Left lung (tissue), 10 donors: Measurements from ENCODE around the gene GALNT15. TPM values are rescaled to one million over a fixed set of nuclear protein-coding genes. Genes with fewer than 3 reads are reported as not detected.

ENCODE experiments used
- ATAC-seq: fragments of 200-7000 bp; cut with Tn5 transposase; one replicate; pipeline ENCODE4 v1.9.1; 2020; ENCODE audit warnings: moderate library complexity
- DNase-seq, 4 donors: peaks; one replicate each; pipeline ENCODE4 v3.0.0-alpha.2; 2013 to 2020
- H3K27ac ChIP-seq, 2 donors: fragments of 200-600 bp; sonication (generic) in 1 of 2; one replicate each; pipeline versions ENCODE4 v1.5.0 to v1.8.0; 2020 to 2021
- H3K27me3 ChIP-seq, 2 donors: fragments of 200-600 bp; sonication (generic) in 1 of 2; one replicate each; pipeline versions ENCODE4 v1.5.0 to v1.8.0; 2020 to 2021
- H3K36me3 ChIP-seq, 2 donors: fragments of 200-600 bp; sonication (generic) in 1 of 2; one replicate each; pipeline versions ENCODE4 v1.5.0 to v1.8.0; 2020 to 2021
- H3K4me1 ChIP-seq, 2 donors: fragments of 200-600 bp; one replicate each; pipeline ENCODE4 v1.8.0; 2021
- H3K4me3 ChIP-seq, 2 donors: fragments of 200-600 bp; sonication (generic) in 1 of 2; one replicate each; pipeline versions ENCODE4 v1.5.0 to v1.8.0; 2020 to 2021; ENCODE audit warnings: mild to moderate bottlenecking in 1 of 2
- H3K9me3 ChIP-seq, 2 donors: fragments of 200-600 bp; sonication (generic) in 1 of 2; one replicate each; pipeline versions ENCODE4 v1.5.0 to v1.8.0; 2020 to 2021
- intact Hi-C, 2 donors: fragments of 100-400 bp; cut with DNase I; formaldehyde crosslinking; loops; one replicate each; pipeline versions ENCODE4 v1.11.2 to v1.14.2; 2022
- polyA plus RNA-seq, 6 donors: library from polyadenylated mRNA; unstranded; fragments of 120-200 nt; gene quantifications; one replicate each; pipeline ENCODE4 v1.2.1, GENCODE V29; 2013; ENCODE audit not compliant: insufficient read length in 6 of 6
- total RNA-seq, 2 donors: library from RNA; stranded (reverse); fragmentation: NEBNext Ultra II Directional; extraction: Animal tissue kit (Norgen Biotek cat#: 25700); gene quantifications; one replicate each; pipeline ENCODE4 v1.2.1, GENCODE V29; 2021
- TF ChIP-seq, protein P1 (sequence below), 2 donors: fragments of 200-600 bp; sonication (generic) in 1 of 2; IDR thresholded peaks; one replicate each; pipeline versions ENCODE4 v1.5.0 to v1.8.0; 2021; ENCODE audit warnings: antibody characterized with exemption in 2 of 2
- donor health status: DM: no; HTN: yes; CAD: no.
- donor health status: DM: no; HTN: no; CAD: no.

Gene GALNT15
- total and polyA plus RNA-seq, 8 donors: 0.98 to 4.5 (median 1.9) TPM

DNA sequence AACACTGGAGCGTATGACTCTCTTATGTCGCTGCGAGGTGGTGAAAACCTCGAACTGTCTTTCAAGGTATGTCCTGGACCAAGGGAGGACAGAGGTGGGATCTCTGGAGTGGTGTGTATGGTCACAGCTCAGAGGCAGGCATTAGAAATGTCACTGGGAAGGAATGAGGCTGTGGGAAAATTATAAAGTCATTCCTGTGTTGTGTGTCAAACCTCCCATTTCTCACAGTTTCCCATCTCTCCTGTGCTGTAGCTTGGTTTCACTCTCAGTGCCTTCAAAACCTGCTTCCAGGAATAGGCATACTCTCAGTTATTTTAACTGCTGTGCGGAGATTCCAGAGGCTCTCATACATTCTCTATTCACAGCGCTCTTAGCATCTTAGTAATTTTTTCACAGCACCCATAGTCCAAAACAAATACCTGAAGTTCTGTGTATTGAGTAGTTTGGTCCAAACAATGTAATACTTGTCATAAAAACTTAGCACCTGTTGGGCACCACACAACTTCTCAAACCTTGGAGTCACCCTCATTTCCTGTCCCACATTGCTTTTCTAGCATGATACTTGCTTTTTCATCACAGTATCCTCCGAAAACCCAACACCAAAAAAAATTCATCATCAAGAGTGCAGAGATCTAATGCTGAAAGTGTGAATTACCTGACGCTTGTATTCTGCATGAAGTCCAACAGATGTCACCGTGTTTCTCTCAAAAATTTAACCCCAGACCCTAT is 36.9 kb downstream of the GALNT15 start:
- ATAC-seq: no peak
- TF ChIP-seq, protein P1, sequence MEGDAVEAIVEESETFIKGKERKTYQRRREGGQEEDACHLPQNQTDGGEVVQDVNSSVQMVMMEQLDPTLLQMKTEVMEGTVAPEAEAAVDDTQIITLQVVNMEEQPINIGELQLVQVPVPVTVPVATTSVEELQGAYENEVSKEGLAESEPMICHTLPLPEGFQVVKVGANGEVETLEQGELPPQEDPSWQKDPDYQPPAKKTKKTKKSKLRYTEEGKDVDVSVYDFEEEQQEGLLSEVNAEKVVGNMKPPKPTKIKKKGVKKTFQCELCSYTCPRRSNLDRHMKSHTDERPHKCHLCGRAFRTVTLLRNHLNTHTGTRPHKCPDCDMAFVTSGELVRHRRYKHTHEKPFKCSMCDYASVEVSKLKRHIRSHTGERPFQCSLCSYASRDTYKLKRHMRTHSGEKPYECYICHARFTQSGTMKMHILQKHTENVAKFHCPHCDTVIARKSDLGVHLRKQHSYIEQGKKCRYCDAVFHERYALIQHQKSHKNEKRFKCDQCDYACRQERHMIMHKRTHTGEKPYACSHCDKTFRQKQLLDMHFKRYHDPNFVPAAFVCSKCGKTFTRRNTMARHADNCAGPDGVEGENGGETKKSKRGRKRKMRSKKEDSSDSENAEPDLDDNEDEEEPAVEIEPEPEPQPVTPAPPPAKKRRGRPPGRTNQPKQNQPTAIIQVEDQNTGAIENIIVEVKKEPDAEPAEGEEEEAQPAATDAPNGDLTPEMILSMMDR (IDR thresholded peaks at IDR 0.05): no peak
- H3K36me3 ChIP-seq: no peaks in the 10 kb centered on the region
- no peak for DNase-seq
- H3K27me3 ChIP-seq: no peaks in the 10 kb centered on the region
- no peak overlapping the region for H3K27ac ChIP-seq
- H3K4me3 ChIP-seq: no peak overlapping the region
- intact Hi-C loops: no loop called here
- no peaks in the 10 kb centered on the region for H3K4me1 ChIP-seq
- no peaks in the 10 kb centered on the region for H3K9me3 ChIP-seq

DNA sequence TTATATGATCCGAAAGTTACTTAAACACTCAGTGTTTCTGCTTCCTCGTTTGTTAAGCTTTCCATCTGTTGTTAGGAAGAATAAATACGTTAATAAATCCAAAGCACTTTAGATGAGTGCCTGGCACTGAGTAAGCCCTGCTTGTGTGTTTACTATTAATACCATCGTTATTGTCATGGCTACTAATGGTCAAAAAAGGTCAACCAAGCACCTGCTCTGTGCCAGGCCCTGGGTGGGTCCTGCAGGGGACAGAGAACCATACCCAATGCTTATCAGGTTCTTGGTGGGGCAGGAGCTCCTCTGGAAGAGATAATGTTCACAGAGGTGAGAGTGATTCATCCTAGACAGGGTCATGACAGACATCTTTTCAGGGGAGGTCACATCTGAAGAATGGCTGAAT is 39.9 kb downstream of the GALNT15 start:
- TF ChIP-seq, protein P1 (IDR thresholded peaks at IDR 0.05): no peak

DNA sequence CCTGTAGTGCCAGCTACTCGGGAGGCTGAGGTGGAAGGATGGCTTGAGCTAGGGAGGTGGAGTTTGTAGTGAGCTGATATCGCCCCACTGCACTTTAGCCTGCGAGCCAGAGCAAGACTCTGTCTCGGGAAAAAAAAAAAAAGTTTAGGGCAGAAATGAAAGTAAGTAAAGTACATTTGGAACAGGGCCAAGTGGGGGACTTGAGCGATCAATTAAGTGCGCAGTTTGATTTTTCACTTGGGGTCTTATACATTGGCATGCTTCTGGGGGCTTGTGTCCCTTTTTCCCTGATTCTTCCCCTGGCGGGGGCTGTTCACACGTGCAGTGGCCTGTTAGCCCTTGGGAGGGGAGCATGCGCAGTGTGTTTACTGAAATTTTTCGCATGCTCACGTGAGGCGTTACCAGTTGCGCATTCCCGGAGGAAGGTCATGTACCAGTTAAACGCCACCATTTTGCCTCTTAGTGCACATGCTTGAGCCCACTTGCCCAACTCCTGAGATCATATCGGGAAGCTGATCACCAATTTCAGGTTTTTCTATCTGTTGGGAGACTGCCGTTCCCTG is 42.0 kb downstream of the GALNT15 start:
- no peak for ATAC-seq
- intact Hi-C loops: no loop called here
- DNase-seq: no peak
- Histone ChIP-seq H3K27ac (no peak overlapping the region), H3K36me3 (no peaks in the 10 kb centered on the region), H3K4me1 (no peaks in the 10 kb centered on the region), H3K4me3 (no peak overlapping the region), H3K9me3 (no peaks in the 10 kb centered on the region), H3K27me3 (no peaks in the 10 kb centered on the region)
- TF ChIP-seq, protein P1 (IDR thresholded peaks at IDR 0.05): no peak

More for the DNA sequence above, 39.9 kb downstream of the GALNT15 start:
- no peak for ATAC-seq
- H3K36me3 ChIP-seq: no peaks in the 10 kb centered on the region
- H3K4me1 ChIP-seq: no peaks in the 10 kb centered on the region
- intact Hi-C loops: no loop called here
- H3K9me3 ChIP-seq: no peaks in the 10 kb centered on the region
- H3K4me3 ChIP-seq: no peak overlapping the region
- no peak overlapping the region for H3K27ac ChIP-seq
- DNase-seq: no peak
- no peaks in the 10 kb centered on the region for H3K27me3 ChIP-seq

- no peak for DNase-seq
- intact Hi-C loops: no loop called here
These were observed 45.3 kb downstream of the GALNT15 start for GRCh38 chr3:16219777-16220176.

DNA sequence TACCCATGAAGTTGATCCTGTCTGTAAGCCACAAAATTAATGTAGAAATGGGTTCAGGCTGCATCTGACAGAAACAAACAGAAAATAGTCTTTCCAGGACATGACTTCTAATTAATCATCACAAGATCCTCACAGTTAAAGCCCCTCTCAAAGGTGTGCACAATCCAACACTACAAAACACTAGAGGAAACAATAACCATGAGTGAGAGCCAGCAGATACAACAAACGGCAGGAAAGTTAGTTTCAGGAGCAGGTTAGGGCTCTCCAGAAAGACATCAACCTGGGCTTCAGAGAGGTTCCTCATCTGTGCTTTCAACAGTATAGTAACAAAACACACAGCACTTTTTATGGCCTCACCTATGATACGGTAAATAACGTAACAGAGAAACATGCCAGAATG is 47.5 kb downstream of the GALNT15 start:
- no peak overlapping the region for H3K27ac ChIP-seq
- TF ChIP-seq, protein P1 (IDR thresholded peaks at IDR 0.05): no peak
- intact Hi-C loops: no loop called here
- no peaks in the 10 kb centered on the region for H3K4me1 ChIP-seq
- DNase-seq (no peak), ATAC-seq (no peak)
- no peaks in the 10 kb centered on the region for H3K36me3 ChIP-seq
- H3K27me3 ChIP-seq: no peaks in the 10 kb centered on the region
- H3K9me3 ChIP-seq: no peaks in the 10 kb centered on the region
- H3K4me3 ChIP-seq: no peak overlapping the region

More at GRCh38 chr3:16219777-16220176, 45.3 kb downstream of the GALNT15 start:
- no peak for ATAC-seq
- Histone ChIP-seq H3K9me3 (no peaks in the 10 kb centered on the region), H3K4me1 (no peaks in the 10 kb centered on the region), H3K27ac (no peak overlapping the region), H3K36me3 (no peaks in the 10 kb centered on the region), H3K27me3 (no peaks in the 10 kb centered on the region), H3K4me3 (no peak overlapping the region)
- TF ChIP-seq, protein P1 (IDR thresholded peaks at IDR 0.05): no peak
